Sigmoid colon (tissue), 7 donors: ENCODE results near the gene DNAAF3. TPM values are rescaled to one million over a fixed set of nuclear protein-coding genes. Genes with fewer than 3 reads are reported as not detected.

Source experiments
- DNase-seq: peaks from one replicate; pipeline ENCODE4 v3.0.0-alpha.2; 2019
- H3K27ac ChIP-seq, 4 donors: fragments of 200-600 bp; sonication (generic); one replicate each; pipeline ENCODE4 v1.5.1; 2016 to 2019; ENCODE audit warnings: mild to moderate bottlenecking in 1 of 4
- H3K27me3 ChIP-seq, 3 donors: fragments of 200-600 bp; sonication (generic); one replicate each; pipeline ENCODE4 v1.5.1; 2019; ENCODE audit warnings: mild to moderate bottlenecking in 1 of 3
- H3K36me3 ChIP-seq, 4 donors: fragments of 200-600 bp; sonication (generic); one replicate each; pipeline ENCODE4 v1.5.1; 2016 to 2019
- H3K4me1 ChIP-seq, 4 donors: fragments of 200-600 bp; sonication (generic); one replicate each; pipeline ENCODE4 v1.5.1; 2017 to 2019
- H3K4me3 ChIP-seq, 4 donors: fragments of 200-600 bp; sonication (generic); one replicate each; pipeline ENCODE4 v1.5.1; 2017 to 2019; ENCODE audit warnings: mild to moderate bottlenecking in 2 of 4, moderate library complexity in 1 of 4
- H3K9me3 ChIP-seq, 4 donors: fragments of 200-600 bp in 3 of 4; sonication (generic) in 3 of 4; one replicate each; pipeline versions ENCODE4 v1.5.1 to v1.6.1; 2013 to 2019
- EP300 ChIP-seq, 4 donors: sonication (generic); formaldehyde crosslinking; IDR thresholded peaks; one replicate each; pipeline ENCODE4 v1.6.1; 2017; ENCODE audit warnings: antibody characterized with exemption in 4 of 4
- POLR2A ChIP-seq, 2 donors: fragments of 450-650 bp; IDR thresholded peaks; one replicate each; pipeline ENCODE4 v1.6.1; 2016; ENCODE audit warnings: antibody characterized with exemption in 2 of 2, mild to moderate bottlenecking in 2 of 2, moderate library complexity in 2 of 2
- POLR2AphosphoS5 ChIP-seq, 4 donors: sonication (generic); formaldehyde crosslinking; IDR thresholded peaks; one replicate each; pipeline ENCODE4 v1.6.1; 2017; ENCODE audit warnings: antibody characterized with exemption in 4 of 4
- WGBS, 2 donors: extraction: QIAGEN DNeasy Blood & Tissue Kit; methylation state at CpG; one replicate each; pipeline ENCODE4 v1.1.7; 2013; 5-methylcytosine and 5-hydroxymethylcytosine counted together
- intact Hi-C: fragments of 100-400 bp; cut with DNase I; formaldehyde crosslinking; loops from one replicate; pipeline ENCODE4 v1.15.1; 2023
- polyA plus RNA-seq, 3 donors: library from polyadenylated mRNA; stranded (reverse); fragments of 200-250 nt; gene quantifications; one replicate each; pipeline ENCODE4 v1.2.3, GENCODE V29; 2013
- total RNA-seq, 4 donors: library from RNA; depleted of rRNA; stranded (reverse); fragments of >200 nt; gene quantifications; one replicate each; pipeline ENCODE4 v1.1.0, GENCODE V29; 2016
- TF ChIP-seq, protein P1 (sequence below), 4 experiments: fragments of 450-650 bp in 3 of 4; fragments of 200-600 bp in 1 of 4; IDR thresholded peaks; one replicate each; pipeline ENCODE4 v1.5.1; 2016 to 2019; ENCODE audit warnings: antibody characterized with exemption in 4 of 4, mild to moderate bottlenecking in 3 of 4, moderate library complexity in 2 of 4
- donor health status: healthy with polysubstance abuse.
- donor health status: Bipolar disorder and iron deficiency.
- donor health status: healthy.

The DNAAF3 gene
- total RNA-seq = not detected
- 1 to 10 TPM in 1 of 3 donors, not detected in 2; 1.1 TPM for polyA plus RNA-seq

DNA sequence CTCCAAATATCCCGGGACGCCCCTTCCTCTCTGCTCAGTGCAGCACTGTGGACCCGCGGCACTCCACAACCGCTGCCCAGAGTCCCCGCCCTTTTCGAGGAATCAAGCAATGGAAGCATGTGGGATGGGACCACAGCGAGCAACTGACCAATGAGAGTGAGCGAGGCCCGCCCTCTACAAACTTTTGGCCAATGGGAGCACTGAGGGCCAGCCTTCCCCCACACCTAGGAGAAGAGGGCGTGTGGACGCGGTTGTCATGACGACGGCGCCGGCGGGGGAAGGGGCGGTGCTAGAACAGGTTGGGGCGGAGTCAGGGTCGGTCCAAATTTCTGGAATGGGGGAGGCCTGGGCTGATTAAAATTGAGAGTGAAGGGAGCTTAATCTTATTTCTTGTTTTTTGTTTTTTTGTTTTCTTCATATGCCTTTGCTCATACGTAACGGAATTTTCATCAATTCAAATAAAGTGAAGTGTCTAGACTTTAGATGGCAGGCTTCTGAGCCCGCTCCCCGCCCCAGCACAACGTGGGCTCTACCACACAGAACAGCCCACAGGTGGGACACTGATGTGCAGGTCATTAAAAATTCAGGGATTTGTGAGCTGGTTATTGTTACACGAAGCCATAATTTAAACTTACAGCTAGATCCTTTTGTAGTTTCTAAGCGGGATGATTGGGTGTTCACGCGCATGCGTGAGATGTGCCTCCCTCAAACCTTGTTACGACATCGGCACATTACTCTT, at the start of gene DNAAF3:
DNAAF3 (minus strand) TSS at position 84 of the 739 bp plus-strand sequence. CDS start 200 bp downstream, outside the sequence.
- intact Hi-C loops = no loop called here
- 1 to 2% methylated on average over 33 of the region's 33 CpGs for WGBS, 2 donors
- TF ChIP-seq, protein P1, sequence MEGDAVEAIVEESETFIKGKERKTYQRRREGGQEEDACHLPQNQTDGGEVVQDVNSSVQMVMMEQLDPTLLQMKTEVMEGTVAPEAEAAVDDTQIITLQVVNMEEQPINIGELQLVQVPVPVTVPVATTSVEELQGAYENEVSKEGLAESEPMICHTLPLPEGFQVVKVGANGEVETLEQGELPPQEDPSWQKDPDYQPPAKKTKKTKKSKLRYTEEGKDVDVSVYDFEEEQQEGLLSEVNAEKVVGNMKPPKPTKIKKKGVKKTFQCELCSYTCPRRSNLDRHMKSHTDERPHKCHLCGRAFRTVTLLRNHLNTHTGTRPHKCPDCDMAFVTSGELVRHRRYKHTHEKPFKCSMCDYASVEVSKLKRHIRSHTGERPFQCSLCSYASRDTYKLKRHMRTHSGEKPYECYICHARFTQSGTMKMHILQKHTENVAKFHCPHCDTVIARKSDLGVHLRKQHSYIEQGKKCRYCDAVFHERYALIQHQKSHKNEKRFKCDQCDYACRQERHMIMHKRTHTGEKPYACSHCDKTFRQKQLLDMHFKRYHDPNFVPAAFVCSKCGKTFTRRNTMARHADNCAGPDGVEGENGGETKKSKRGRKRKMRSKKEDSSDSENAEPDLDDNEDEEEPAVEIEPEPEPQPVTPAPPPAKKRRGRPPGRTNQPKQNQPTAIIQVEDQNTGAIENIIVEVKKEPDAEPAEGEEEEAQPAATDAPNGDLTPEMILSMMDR (IDR thresholded peaks at IDR 0.05) = no peak
- no peak for TF ChIP-seq POLR2AphosphoS5 (IDR thresholded peaks at IDR 0.05)
- no peak for TF ChIP-seq POLR2A (IDR thresholded peaks at IDR 0.05)
- TF ChIP-seq EP300 (IDR thresholded peaks at IDR 0.05) = no peak
- Histone ChIP-seq H3K4me3 (peak within 1 kb of the TSS; percentile 2 to 45 (median 26)), H3K27ac (peak within 1 kb of the TSS in 1 of 4 donors; percentile 19), H3K9me3 (no peaks in the 10 kb centered on the region), H3K4me1 (peaks cover 0 to 14% (median 9%) of the 10 kb centered on the region in 4 donors), H3K27me3 (peaks cover 39 to 97% (median 92%) of the 10 kb centered on the region in 3 donors), H3K36me3 (no peaks in the 10 kb centered on the region)
- peak; percentile 94 for DNase-seq

DNA sequence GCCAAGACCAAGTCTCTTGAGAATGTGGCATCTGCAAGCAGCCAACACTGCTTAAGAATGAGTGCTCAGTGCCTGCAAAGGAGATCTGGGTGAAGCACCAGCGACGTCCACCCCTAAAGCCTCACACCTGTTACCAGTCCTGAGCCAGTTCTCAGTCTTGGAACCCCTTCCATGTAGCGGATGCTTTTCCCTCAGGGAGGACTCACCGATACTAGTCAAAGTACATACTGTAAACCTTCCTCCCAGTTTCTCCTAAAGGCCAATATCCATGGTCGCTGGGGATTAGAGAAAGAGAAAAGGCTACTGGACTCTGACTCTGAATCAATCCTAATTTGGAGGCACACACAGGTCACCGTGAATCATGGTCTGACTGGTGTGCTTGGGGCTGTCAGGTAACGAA, 47.1 kb upstream of the DNAAF3 start:
- Histone ChIP-seq H3K4me3 (no peak overlapping the region), H3K27ac (no peak overlapping the region), H3K4me1 (peaks cover 0 to 29% (median 23%) of the 10 kb centered on the region in 4 donors), H3K36me3 (no peaks in the 10 kb centered on the region), H3K27me3 (peaks cover 0 to 43% (median 17%) of the 10 kb centered on the region in 3 donors), H3K9me3 (no peaks in the 10 kb centered on the region)
- 83 to 87% methylated on average over 7 of the region's 7 CpGs for WGBS, 2 donors
- DNase-seq = no peak
- TF ChIP-seq POLR2AphosphoS5 (IDR thresholded peaks at IDR 0.05) = no peak
- TF ChIP-seq EP300 (IDR thresholded peaks at IDR 0.05) = no peak
- TF ChIP-seq, protein P1 (IDR thresholded peaks at IDR 0.05) = no peak
- TF ChIP-seq POLR2A (IDR thresholded peaks at IDR 0.05) = no peak
- intact Hi-C loops = no loop called here

DNA sequence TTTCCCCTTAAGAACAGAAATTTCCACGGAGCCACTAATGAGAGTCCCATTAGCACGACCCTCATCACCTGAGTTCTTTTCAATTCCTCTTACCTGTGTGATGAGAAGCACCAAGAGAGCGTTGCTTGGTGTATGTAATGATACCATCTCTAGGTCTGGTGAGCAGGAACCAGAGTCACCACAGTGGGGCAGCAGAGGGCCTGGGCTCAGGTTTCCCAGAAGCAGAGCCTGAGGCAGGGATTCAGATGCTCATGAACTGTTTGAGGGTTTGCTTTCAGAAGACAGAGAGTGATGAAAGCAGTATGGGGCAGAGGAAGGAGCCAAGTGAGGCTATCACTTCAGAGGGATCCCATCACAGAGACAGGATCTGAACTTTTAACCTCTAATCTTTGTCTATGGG, 46.0 kb upstream of the DNAAF3 start:
- no peaks in the 10 kb centered on the region for H3K9me3 ChIP-seq
- peaks cover 0 to 43% (median 17%) of the 10 kb centered on the region in 3 donors for H3K27me3 ChIP-seq
- DNase-seq = no peak
- no peaks in the 10 kb centered on the region for H3K36me3 ChIP-seq
- H3K4me1 ChIP-seq = peaks cover 0 to 31% (median 24%) of the 10 kb centered on the region in 4 donors
- 75 to 81% methylated on average over 3 of the region's 3 CpGs for WGBS, 2 donors
- H3K27ac ChIP-seq = no peak overlapping the region
- no peak overlapping the region for H3K4me3 ChIP-seq
- intact Hi-C loops = no loop called here
- TF ChIP-seq POLR2AphosphoS5 (IDR thresholded peaks at IDR 0.05) = no peak
- TF ChIP-seq, protein P1 (IDR thresholded peaks at IDR 0.05) = no peak

DNA sequence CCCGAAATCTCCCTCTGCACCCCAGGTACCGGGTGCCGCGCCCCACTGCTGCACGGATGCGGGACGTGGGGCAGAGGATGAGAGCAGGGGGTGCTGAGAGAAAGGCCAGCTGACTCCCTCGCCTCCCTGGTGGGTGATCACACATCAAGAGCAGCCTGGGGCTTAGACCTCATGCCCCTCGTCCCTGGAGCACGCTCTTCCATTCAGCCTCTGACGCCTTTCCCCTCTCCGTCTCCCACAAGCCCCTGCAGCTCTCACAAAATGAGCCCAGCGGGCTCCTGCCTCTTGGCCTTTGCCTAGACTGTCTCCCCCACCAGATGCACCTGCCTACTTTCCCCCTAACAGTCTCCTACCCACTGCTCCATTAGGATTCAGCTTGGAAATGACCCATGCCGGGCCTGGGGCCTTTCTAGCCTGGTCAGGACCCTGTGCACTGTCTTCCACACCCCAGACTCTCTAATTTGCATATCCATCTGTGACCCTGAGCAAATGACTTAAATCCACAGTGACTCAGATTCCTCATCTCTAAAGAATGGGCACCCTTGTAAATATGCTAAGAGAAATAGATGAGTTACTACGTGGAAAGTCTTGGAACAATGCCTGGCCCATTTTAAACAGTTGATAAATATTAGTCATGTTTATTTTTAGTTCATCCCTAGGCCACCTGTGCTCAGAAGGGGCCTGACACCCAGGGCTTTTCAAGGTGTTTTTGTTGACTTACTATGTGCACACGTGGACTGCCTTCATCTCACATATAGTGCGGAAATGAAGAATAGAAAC, 43.5 kb upstream of the DNAAF3 start:
- 53 to 74% methylated on average over 17 of the region's 17 CpGs for WGBS, 2 donors
- DNase-seq = no peak
- Histone ChIP-seq H3K4me3 (no peak overlapping the region), H3K27ac (peak overlapping the region in 1 of 4 donors; percentile 28), H3K27me3 (peaks cover 0 to 25% (median 13%) of the 10 kb centered on the region in 3 donors), H3K4me1 (peaks cover 0 to 28% (median 26%) of the 10 kb centered on the region in 4 donors), H3K36me3 (no peaks in the 10 kb centered on the region), H3K9me3 (no peaks in the 10 kb centered on the region)
- intact Hi-C loops = no loop called here
- TF ChIP-seq POLR2AphosphoS5 (IDR thresholded peaks at IDR 0.05) (no peak), POLR2A (IDR thresholded peaks at IDR 0.05) (no peak), EP300 (IDR thresholded peaks at IDR 0.05) (no peak)
- TF ChIP-seq, protein P1 (IDR thresholded peaks at IDR 0.05) = no peak
